Coronary artery (tissue), 2 donors: ENCODE results near the gene ZNF181.

Source experiments
- DNase-seq: peaks from one replicate; pipeline ENCODE4 v3.0.0-alpha.2; 2017; ENCODE audit warnings: low spot score
- H3K27ac ChIP-seq, 2 donors: fragments of 200-600 bp; sonication (generic); one replicate each; pipeline ENCODE4 v1.5.1; 2016 to 2019
- H3K4me3 ChIP-seq: fragments of 200-600 bp; sonication (generic); 2 replicates; pipeline ENCODE4 v1.5.1; 2016; ENCODE audit warnings: mild to moderate bottlenecking, moderate library complexity
- CTCF ChIP-seq: fragments of 200-600 bp; sonication (generic); IDR thresholded peaks from one replicate; pipeline ENCODE4 v1.5.1; 2019; ENCODE audit warnings: antibody characterized with exemption

Gene ZNF181

GRCh38 chr19:34731019-34731829, 2.8 kb upstream of the ZNF181 start:
- TF ChIP-seq CTCF, result no peak
- no peak overlapping the region for H3K4me3 ChIP-seq
- DNase-seq, result no peak
- H3K27ac ChIP-seq, result no peak overlapping the region

GRCh38 chr19:34731964-34732363, 2.1 kb upstream of the ZNF181 start:
- H3K27ac ChIP-seq, result no peak overlapping the region
- DNase-seq, result no peak

GRCh38 chr19:34732612-34733211, 1.3 kb upstream of the ZNF181 start:
- no peak for TF ChIP-seq CTCF
- Histone ChIP-seq H3K4me3 (peak overlapping the region; percentile 93), H3K27ac (peak overlapping the region in 1 of 2 donors; percentile 98)
- no peak for DNase-seq

More at GRCh38 chr19:34731964-34732363, 2.1 kb upstream of the ZNF181 start:
- H3K4me3 ChIP-seq, result no peak overlapping the region
- TF ChIP-seq CTCF, result no peak

- H3K27ac ChIP-seq, result peak overlapping the region; percentile 98
- DNase-seq, result no peak
- TF ChIP-seq CTCF, result no peak
- peak overlapping the region; percentile 93 for H3K4me3 ChIP-seq
Observed at GRCh38 chr19:34733266-34733745, 737 bp upstream of the ZNF181 start.

- peak overlapping the region; percentile 93 for H3K4me3 ChIP-seq
- no peak for DNase-seq
- H3K27ac ChIP-seq, result peak overlapping the region; percentile 98
- TF ChIP-seq CTCF, result no peak
Observed at GRCh38 chr19:34734537-34735103, 577 bp downstream of the ZNF181 start.

GRCh38 chr19:34744896-34745690, 11.1 kb downstream of the ZNF181 start:
- TF ChIP-seq CTCF, result no peak
- H3K4me3 ChIP-seq, result no peak overlapping the region
- no peak for DNase-seq

More at GRCh38 chr19:34744896-34745690, 11.1 kb downstream of the ZNF181 start:
- no peak overlapping the region for H3K27ac ChIP-seq
